GM12878 (cell line): Measurements from ENCODE around the gene GPC6. TPM values are rescaled to one million over a fixed set of nuclear protein-coding genes. Genes with fewer than 3 reads are reported as not detected.

Experiments
- ATAC-seq: fragments of 200-7000 bp; cut with Tn5 transposase; 3 replicates; pipeline ENCODE4 v1.9.1; 2020; ENCODE audit warnings: mild to moderate bottlenecking, moderate library complexity
- BruUV-seq: library from RNA; stranded (reverse); fragments of 400-500 nt; replicated peaks from 2 replicates; lab custom pipeline; 2021; lab: Mats Ljungman, UMichigan
- CTCF ChIA-PET: fragments of 300-600 bp; sonication (Branson Sonifier 250); formaldehyde crosslinking; extraction: SDS; loops from one replicate; lab custom pipeline; 2021; ENCODE audit warnings: inconsistent platforms; lab: Yijun Ruan, JAX
- POLR2A ChIA-PET: fragments of 350-600 bp; formaldehyde crosslinking; extraction: SDS; loops from one replicate; lab custom pipeline; 2021; ENCODE audit warnings: inconsistent platforms; lab: Charles Lee
- RAD21 ChIA-PET: fragments of 300-600 bp; sonication (Branson Sonifier 250); formaldehyde crosslinking; loops from one replicate; lab custom pipeline; 2023; ENCODE audit warnings: antibody characterized with exemption; ENCODE audit not compliant: unreplicated experiment; lab: Charles Lee
- SMC1A ChIA-PET: fragments of 300-600 bp; sonication (Branson Sonifier 250); formaldehyde crosslinking; loops from one replicate; lab custom pipeline; 2023; ENCODE audit not compliant: unreplicated experiment, uncharacterized antibody; lab: Charles Lee
- DNase-seq: peaks from one replicate; pipeline ENCODE4 v3.0.0-alpha.2; 2011; ENCODE audit warnings: low read depth, low spot score
- FAIRE-seq: peaks from 3 replicates; lab custom pipeline; 2011; peaks lifted over from hg19 to GRCh38; lab: Jason Lieb, UNC
- H2AFZ ChIP-seq: 2 replicates; pipeline ENCODE4 v1.6.0; 2011; ENCODE audit warnings: low read depth, low read length, control low read depth; ENCODE audit not compliant: control insufficient read depth
- H3K27ac ChIP-seq: 2 replicates; pipeline ENCODE4 v1.5.1; 2011; ENCODE audit warnings: control low read depth; ENCODE audit not compliant: control insufficient read depth, insufficient read depth
- H3K27me3 ChIP-seq, 2 experiments: replicated peaks in 1 of 2; 2 replicates each; pipeline versions ENCODE4 v1.6.0 to v1.6.1; 2011; ENCODE audit warnings: low read length in 1 of 2; ENCODE audit not compliant: control insufficient read depth in 2 of 2, insufficient read depth in 2 of 2
- H3K36me3 ChIP-seq, 2 experiments: 2 replicates each; pipeline ENCODE4 v1.5.1; 2011; ENCODE audit warnings: low read length in 1 of 2; ENCODE audit not compliant: control insufficient read depth in 2 of 2, insufficient read depth in 2 of 2
- H3K4me1 ChIP-seq: 2 replicates; pipeline ENCODE4 v1.6.1; 2011; ENCODE audit warnings: mild to moderate bottlenecking, low read length, moderate library complexity, mixed read lengths; ENCODE audit not compliant: control insufficient read depth, insufficient read depth
- H3K4me2 ChIP-seq: 2 replicates; pipeline ENCODE4 v1.6.0; 2011; ENCODE audit warnings: control low read depth; ENCODE audit not compliant: control insufficient read depth, insufficient read depth
- H3K4me3 ChIP-seq: fragments of 200-600 bp; sonication (generic); 2 replicates; pipeline ENCODE4 v1.5.1; 2016
- H3K79me2 ChIP-seq: 2 replicates; pipeline ENCODE4 v1.6.0; 2011; ENCODE audit warnings: low read length; ENCODE audit not compliant: control insufficient read depth, insufficient read depth
- H3K9ac ChIP-seq: 2 replicates; pipeline ENCODE4 v1.8.0; 2011; ENCODE audit warnings: low read length, control low read depth, mixed read lengths; ENCODE audit not compliant: control insufficient read depth, insufficient read depth
- H3K9me3 ChIP-seq: replicated peaks from 3 replicates; pipeline ENCODE4 v1.5.1; 2011; ENCODE audit warnings: mild to moderate bottlenecking, low read length; ENCODE audit not compliant: control insufficient read depth, insufficient read depth
- H4K20me1 ChIP-seq: 2 replicates; pipeline ENCODE4 v1.6.0; 2011; ENCODE audit not compliant: control insufficient read depth, insufficient read depth
- E2F8 ChIP-seq: fragments of 450-650 bp; IDR thresholded peaks from 2 replicates; pipeline ENCODE4 v1.6.1; 2018; ENCODE audit warnings: mild to moderate bottlenecking, low read depth, moderate library complexity; ENCODE audit not compliant: partially characterized antibody
- EED ChIP-seq: sonication (generic); IDR thresholded peaks from 2 replicates; pipeline ENCODE4 v1.6.1; 2016; ENCODE audit warnings: antibody characterized with exemption, low read depth
- ESRRA ChIP-seq: IDR thresholded peaks from 2 replicates; pipeline ENCODE4 v1.6.1; 2012; ENCODE audit warnings: mild to moderate bottlenecking, low read length, improper control_type of control experiment
- FOXM1 ChIP-seq: IDR thresholded peaks from 2 replicates; pipeline ENCODE4 v1.6.1; 2012; ENCODE audit warnings: low read depth, mild to moderate bottlenecking, inconsistent platforms, low read length, moderate library complexity
- HDAC6 ChIP-seq: fragments of 200-600 bp; sonication (generic); IDR thresholded peaks from one replicate; pipeline ENCODE4 v1.8.0; 2017; ENCODE audit warnings: antibody characterized with exemption; ENCODE audit not compliant: unreplicated experiment
- IKZF1 ChIP-seq: fragments of 450-650 bp; conservative IDR thresholded peaks from 2 replicates; pipeline ENCODE4 v1.6.1; 2017; ENCODE audit warnings: antibody characterized with exemption, mild to moderate bottlenecking
- IRF3 ChIP-seq: fragments of 450-650 bp; IDR thresholded peaks from 2 replicates; pipeline ENCODE4 v1.6.1; 2014; ENCODE audit warnings: mild to moderate bottlenecking
- KLF5 ChIP-seq: fragments of 450-650 bp; IDR thresholded peaks from 2 replicates; pipeline ENCODE4 v1.6.1; 2014; ENCODE audit warnings: mild to moderate bottlenecking; ENCODE audit not compliant: partially characterized antibody
- MEF2A ChIP-seq: IDR thresholded peaks from 2 replicates; pipeline ENCODE4 v1.6.1; 2011; ENCODE audit warnings: low read depth, mild to moderate bottlenecking, low read length, moderate library complexity; ENCODE audit not compliant: insufficient read depth
- NFXL1 ChIP-seq: fragments of 450-650 bp; IDR thresholded peaks from 2 replicates; pipeline ENCODE4 v1.6.1; 2017; ENCODE audit warnings: antibody characterized with exemption, mild to moderate bottlenecking, borderline replicate concordance
- NRF1 ChIP-seq: conservative IDR thresholded peaks from 2 replicates; pipeline ENCODE4 v1.6.1; 2011; ENCODE audit warnings: mild to moderate bottlenecking, low read depth, low read length, improper control_type of control experiment
- SREBF1 ChIP-seq: IDR thresholded peaks from 2 replicates; pipeline ENCODE4 v1.6.1; 2012; ENCODE audit warnings: mild to moderate bottlenecking, low read length
- WRNIP1 ChIP-seq: IDR thresholded peaks from 2 replicates; pipeline ENCODE4 v1.6.1; 2011; ENCODE audit warnings: low read depth, low read length, improper control_type of control experiment, borderline replicate concordance
- ZZZ3 ChIP-seq: IDR thresholded peaks from 2 replicates; pipeline ENCODE4 v1.6.1; 2011; ENCODE audit warnings: low read depth; ENCODE audit not compliant: control insufficient read depth, insufficient read length
- WGBS: methylation state at CpG from one replicate; pipeline ENCODE4 v1.1.6; 2016; ENCODE audit warnings: low lambda C conversion rate; ENCODE audit not compliant: insufficient replicate concordance, insufficient coverage; ENCODE audit errors: missing lambda C conversion rate; 5-methylcytosine and 5-hydroxymethylcytosine counted together
- in situ Hi-C: fragments of 300-500 bp; cut with MboI; formaldehyde crosslinking; loops from 9 replicates; pipeline ENCODE4 v1.14.3; 2018; ENCODE audit warnings: mixed read lengths
- intact Hi-C: fragments of 100-400 bp; cut with micrococcal nuclease; formaldehyde crosslinking; loops from one replicate; pipeline ENCODE4 v1.14.2; 2022; ENCODE audit not compliant: unreplicated experiment
- polyA plus RNA-seq, 11 experiments: library from polyadenylated mRNA; depleted of rRNA in 4 of 11; unstranded in 6 of 11; stranded (reverse) in 5 of 11; fragments of >200 nt; fragmentation: Nextera tagmentation in 4 of 11; fragmentation: Illumina TruSeq in 1 of 11; extraction: Ambion mirVana in 4 of 11; extraction: Trizol in 1 of 11; gene quantifications; 1 replicate in 1 of 11; 2 replicates in 10 of 11; pipeline versions ENCODE4 v1.2.1 to v1.2.3, GENCODE V29; 2011 to 2016; ENCODE audit warnings: inconsistent platforms in 2 of 11, missing spikeins in 2 of 11, low read depth in 1 of 11
- total RNA-seq, 4 experiments: library from RNA; depleted of rRNA in 3 of 4; stranded (reverse); fragments of >200 nt in 3 of 4; fragmentation: Illumina TruSeq in 1 of 4; extraction: Trizol in 1 of 4; gene quantifications; 2 replicates each; pipeline versions ENCODE4 v1.2.1 to v1.2.3, GENCODE V29; 2013 to 2021

Gene GPC6
- total and polyA plus RNA-seq, 10 of the 15 experiments (the other 5 are each of a cell fraction or from before 2014, with no cell fraction given): 0.03 to 0.04 (median 0.03) TPM; not detected in 7

- BruUV-seq: no TSS peak
- in situ Hi-C loops: no loop called here
- 0% methylated on average over 1 of the region's 1 CpG for WGBS
- no peak for ATAC-seq
- no peak overlapping the region for H3K9ac ChIP-seq
- H3K27me3 ChIP-seq: no peaks in the 10 kb centered on the region
- SMC1A ChIA-PET: interaction anchor here (0.7 to 1.2 kb wide), 2 partner anchors 11 to 775 kb away, joined by 3 read pairs; no protein-coding TSS in a partner anchor
- no peaks in the 10 kb centered on the region for H3K4me1 ChIP-seq
- TF ChIP-seq IRF3 (no peak), HDAC6 (no peak), EED (no peak), FOXM1 (no peak), NFXL1 (no peak), WRNIP1 (no peak), SREBF1 (no peak), E2F8 (no peak), KLF5 (no peak), IKZF1 (no peak), NRF1 (no peak), ZZZ3 (no peak), MEF2A (no peak), ESRRA (no peak)
- TF ChIP-seq, all 136 proteins: peak for 0
- H2AFZ ChIP-seq: no peak overlapping the region
- H3K27ac ChIP-seq: no peak overlapping the region
- H3K79me2 ChIP-seq: no peaks in the 10 kb centered on the region
- H3K9me3 ChIP-seq: no peaks in the 10 kb centered on the region
- POLR2A ChIA-PET: no interaction called here
- CTCF ChIA-PET: no interaction called here
- no peak for FAIRE-seq
- H3K4me2 ChIP-seq: no peak overlapping the region
- H3K36me3 ChIP-seq: no peaks in the 10 kb centered on the region
- RAD21 ChIA-PET: no interaction called here
- no peak overlapping the region for H3K4me3 ChIP-seq
- H4K20me1 ChIP-seq: no peaks in the 10 kb centered on the region
- intact Hi-C loops: no loop called here
- DNase-seq: no peak
Measured at GRCh38 chr13:93325303-93326233, 99.0 kb downstream of the GPC6 start.
